SK-N-MC (cell line): ENCODE results near the gene NGF.

Source experiments
- EZH2 ChIP-seq: fragments of 200-600 bp; sonication (generic); IDR thresholded peaks from one replicate; pipeline ENCODE4 v1.6.1; 2017; ENCODE audit warnings: antibody characterized with exemption
- POLR2AphosphoS5 ChIP-seq: IDR thresholded peaks from 2 replicates; pipeline ENCODE4 v1.6.1; 2012; ENCODE audit warnings: mild to moderate bottlenecking, low read depth, low read length, borderline replicate concordance

DNA sequence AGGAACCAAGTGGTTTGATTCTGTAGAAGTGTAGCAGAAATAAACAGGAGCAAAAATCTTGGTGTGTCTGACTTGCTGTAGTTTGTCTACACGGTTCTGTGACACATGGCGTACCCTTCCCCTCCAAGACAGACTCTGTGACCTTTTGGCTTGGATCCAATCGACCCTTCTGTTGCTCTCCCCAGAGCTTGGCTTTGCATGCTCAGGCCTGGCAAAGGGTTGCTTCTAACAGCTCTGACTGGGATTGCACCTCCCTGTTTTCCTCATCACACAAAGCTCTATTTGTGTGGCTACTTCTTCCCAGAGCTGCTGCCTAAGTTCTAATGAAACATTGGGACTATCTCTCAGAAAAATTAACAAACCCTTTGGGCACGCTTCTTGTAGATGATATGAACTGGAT is 24.0 kb downstream of the NGF start:
- TF ChIP-seq EZH2 (no peak), POLR2AphosphoS5 (no peak)
